NB4 (cell line): ENCODE data around the gene ACSL6.

ENCODE experiments used
- CTCF ChIP-seq: IDR thresholded peaks from one replicate; pipeline ENCODE4 v1.5.1; 2012; ENCODE audit warnings: low read depth, low read length
- POLR2A ChIP-seq: IDR thresholded peaks from 2 replicates; pipeline ENCODE4 v1.6.1; 2011; ENCODE audit warnings: mild to moderate bottlenecking; ENCODE audit not compliant: insufficient read length; ENCODE audit errors: extremely low read depth

DNA sequence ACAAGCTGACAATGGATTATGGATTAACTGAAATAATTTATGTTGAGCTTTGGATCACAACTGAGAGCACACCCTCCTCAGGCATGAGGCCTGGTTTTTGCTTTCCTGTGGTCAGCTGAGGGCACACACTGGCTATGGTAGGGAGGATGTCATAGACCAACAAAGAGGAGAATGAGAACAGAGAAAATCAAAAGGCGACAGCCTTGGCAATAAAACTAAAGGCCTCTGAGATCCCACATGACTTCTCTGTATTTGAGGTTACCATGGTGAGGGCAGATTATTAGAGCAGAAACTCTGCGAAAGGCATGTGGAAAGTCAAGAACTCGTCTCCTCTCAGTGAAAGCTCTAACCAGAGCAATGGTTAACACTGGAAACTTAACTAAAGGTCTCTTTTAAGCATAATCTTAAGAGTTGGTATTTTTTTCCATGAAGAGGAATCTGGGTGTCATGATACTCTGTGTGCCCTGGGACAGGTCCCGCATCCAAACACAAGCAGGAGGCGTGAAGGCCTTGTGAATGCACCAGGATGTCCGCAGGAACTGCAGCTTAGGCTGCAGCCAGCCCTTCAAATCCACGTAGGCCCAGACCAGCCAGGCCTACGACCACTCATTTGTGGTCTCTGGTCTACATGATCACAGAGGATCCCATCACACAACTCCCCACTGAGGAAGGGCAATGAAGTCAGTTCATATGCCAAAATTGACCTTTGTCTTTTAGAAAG, 53.6 kb downstream of the ACSL6 start:
- TF ChIP-seq CTCF (no peak), POLR2A (no peak)
